ENCODE results near the gene XPO4.
"Not testable (repeated sequence)": the region's sequence is repeated elsewhere in the genome, so short reads cannot be mapped to it uniquely, and the experiment has no call there.

XPO4 gene

GRCh38 chr13:20902438-20903163 lies at the start of gene XPO4:
Gene XPO4 (minus strand): TSS chr13:20902746. CDS start chr13:20902738, 8 bp downstream.
- peak; percentile 39 for DNase-seq

GRCh38 chr13:20948001-20948400 lies 45.5 kb upstream of the XPO4 start:
- DNase-seq = not testable (repeated sequence)

DNA sequence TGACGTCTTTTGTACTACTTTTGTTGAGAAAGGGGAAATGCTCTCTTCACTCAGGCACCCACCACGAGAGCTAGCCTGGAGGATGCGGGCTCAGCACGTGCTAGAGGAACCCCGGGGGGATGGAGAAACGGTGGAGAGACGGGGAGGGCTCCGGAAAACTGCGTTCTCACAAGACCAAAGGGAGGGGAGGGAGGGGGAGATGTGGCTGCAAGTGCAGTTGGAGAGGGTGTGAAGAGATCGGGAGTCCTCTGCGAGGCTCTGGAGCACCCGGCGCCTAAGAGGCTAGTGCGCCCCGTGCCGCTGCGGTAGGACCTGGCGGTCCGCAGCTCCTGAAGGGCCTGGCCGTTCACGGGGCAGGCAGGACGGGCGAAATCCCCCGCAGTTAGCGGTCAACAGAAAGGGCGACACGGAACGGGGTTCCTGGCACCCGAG lies 43.4 kb upstream of the XPO4 start:
- DNase-seq = no peak

DNA sequence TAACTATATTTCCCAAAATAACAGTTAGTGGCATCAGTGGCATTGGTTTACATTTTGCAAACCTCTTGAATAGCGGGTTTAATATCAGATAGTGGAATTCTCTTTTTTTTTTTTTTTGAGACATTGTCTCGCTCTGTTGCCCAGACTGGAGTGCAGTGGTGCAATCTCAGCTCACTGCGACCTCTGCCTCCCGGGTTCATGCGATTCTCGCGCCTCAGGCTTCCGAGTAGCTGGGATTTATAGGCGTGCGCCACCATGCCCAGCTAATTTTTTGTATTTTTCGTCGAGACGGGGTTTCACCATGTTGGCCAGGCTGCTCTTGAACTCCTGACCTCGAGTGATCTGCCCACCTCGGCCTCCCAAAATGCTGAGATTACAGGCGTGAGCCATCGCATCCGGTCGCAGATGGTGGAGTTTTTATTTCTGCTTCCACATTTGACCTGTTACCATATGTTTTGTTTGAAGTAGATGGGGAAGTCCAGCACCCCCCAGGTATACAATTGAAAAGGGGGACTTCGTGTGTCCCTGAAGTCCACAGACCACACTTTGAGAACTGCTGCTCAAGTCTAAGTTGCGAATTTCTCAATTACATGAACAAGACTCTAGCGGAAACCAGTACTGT lies 40.5 kb upstream of the XPO4 start:
- no peak for DNase-seq

- not testable (repeated sequence) for DNase-seq
Measured at GRCh38 chr13:20940511-20940910, 38.0 kb upstream of the XPO4 start.

DNA sequence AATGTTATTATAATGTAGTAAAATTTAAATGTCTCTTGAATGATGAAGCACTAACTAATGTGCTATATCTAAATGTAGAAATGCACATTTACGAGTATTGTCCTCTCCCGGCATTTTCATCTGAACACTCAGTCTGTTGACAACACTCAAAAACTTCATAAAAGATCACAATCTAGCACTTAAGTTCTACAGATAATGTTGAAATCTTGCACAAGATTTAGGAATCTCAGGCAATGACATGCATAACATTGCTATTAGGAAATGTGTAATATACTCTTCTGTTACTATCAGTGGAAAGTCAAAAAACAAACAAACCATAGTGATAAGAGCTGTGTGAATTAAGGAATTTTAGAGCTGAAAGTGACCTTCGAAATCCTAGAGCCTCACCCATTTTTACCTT lies 37.5 kb upstream of the XPO4 start:
- no peak for DNase-seq

GRCh38 chr13:20939662-20940061 lies 37.1 kb upstream of the XPO4 start:
- DNase-seq = no peak

- no peak for DNase-seq
Measured at GRCh38 chr13:20938302-20938701, 35.8 kb upstream of the XPO4 start.

DNA sequence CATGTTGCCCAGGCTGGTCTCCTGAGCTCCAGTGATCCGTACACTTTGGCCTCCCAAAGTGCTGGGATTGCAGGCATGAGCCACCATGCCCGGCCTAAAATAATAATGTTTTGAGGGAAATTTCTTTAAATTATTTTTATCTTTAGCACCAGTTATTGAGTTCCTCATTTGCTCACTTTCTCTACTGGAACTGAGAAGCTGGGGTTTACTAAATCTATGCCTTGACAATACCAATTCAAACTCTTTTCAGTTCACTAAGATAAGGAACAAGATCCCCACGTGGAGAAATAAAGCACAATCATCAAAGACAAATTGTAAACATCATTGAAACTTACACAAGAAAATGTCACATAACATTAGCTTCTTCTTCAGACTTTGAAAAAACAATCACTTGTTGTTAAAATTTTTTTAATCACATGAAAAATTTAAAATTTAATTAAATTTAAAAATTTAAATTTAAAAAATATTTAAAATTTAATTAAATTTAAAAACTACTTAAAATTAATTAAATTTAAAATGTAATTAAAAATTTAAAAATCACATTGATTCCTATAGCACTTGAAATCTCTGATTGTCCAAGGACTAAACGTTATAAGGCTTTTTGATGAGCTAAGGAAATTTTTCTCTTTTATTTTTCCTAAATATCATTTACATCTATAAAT lies 25.2 kb upstream of the XPO4 start:
- DNase-seq = no peak

- not testable (repeated sequence) for DNase-seq
Measured at GRCh38 chr13:20925395-20925790, 22.8 kb upstream of the XPO4 start.

GRCh38 chr13:20924758-20925394 lies 22.3 kb upstream of the XPO4 start:
- peak; percentile 46 for DNase-seq

DNA sequence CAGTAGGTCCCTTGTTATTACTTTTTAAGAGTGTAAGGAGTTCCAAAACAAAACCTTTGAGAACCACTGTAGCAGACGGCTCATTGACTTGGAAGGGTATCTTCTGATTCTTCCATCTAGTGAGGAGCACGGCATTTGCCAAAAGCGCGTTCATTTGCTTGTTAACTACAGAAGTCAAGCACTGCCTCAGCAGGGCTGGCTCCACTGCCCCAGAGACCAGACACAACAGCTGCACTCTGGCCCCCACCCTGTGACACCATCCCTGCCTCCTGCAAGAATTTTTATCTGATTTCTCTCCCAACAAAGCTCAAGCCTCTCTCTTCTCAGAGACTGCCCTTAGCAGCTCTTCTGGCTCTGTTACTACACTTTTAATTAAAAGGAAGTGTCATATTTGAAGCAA lies 20.7 kb upstream of the XPO4 start:
- no peak for DNase-seq

- DNase-seq = no peak
Measured at GRCh38 chr13:20921572-20921971, 19.0 kb upstream of the XPO4 start.

DNA sequence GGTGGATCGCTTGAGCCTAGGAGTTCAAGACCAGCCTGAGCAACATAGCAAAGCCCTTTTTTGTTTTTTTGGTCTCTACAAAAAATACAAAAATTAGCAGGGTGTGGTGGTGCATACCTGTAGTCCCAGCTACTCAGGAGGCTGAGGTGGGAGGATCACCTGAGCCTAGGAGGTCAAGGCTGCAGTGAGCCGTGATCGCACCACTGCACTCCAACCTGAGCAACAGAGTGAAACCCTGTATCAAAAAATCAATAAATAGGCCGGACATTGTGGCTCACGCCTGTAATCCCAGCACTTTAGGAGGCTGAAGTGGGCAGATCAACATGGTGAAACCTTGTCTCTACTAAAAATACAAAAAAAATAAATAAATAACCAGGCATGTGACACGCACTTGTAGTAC lies 13.1 kb upstream of the XPO4 start:
- DNase-seq = not testable (repeated sequence)

GRCh38 chr13:20911037-20911436 lies 8.5 kb upstream of the XPO4 start:
- DNase-seq = no peak

DNA sequence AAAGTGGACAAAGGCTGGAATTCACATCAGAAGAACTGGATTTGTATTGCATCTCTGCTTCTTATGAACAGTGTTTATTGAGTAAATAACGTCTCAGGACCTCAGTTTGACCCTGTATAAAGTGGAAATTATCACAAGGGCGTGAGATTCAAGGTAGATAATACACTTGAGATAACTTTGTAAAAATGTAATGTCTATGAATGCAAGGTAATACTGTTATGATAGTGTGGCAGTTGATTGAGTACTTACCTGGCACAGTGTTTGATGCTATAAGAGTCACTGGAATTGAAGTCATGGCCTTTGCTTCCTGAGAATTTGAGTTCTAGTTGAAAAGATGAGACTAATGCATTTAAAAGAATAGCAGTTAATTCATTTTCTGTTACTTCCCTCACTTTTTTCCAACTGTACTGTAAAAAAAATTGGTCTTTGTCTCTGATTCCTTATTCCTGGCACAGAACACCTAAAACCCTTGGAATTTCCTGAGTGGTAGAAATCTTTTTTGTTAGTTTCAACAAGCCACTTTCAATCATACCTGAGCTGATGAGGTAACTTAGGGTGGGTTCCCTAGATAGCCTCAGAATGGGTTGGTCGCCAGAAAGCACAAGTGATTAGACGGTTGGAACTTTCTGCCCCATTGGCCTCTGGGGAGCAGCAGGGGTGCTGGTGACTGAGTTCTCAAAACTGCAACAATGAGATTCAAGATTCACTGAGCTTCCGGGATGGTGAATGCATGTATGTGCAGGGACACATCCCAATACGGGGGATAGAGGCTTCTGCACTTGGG lies 6.4 kb upstream of the XPO4 start:
- DNase-seq = no peak

GRCh38 chr13:20904908-20905307 lies 2.4 kb upstream of the XPO4 start:
- no peak for DNase-seq

- no peak for DNase-seq
Measured at GRCh38 chr13:20903164-20903475, 574 bp upstream of the XPO4 start.

- peak; percentile 2 for DNase-seq
Measured at GRCh38 chr13:20901668-20902437, 693 bp downstream of the XPO4 start.

DNA sequence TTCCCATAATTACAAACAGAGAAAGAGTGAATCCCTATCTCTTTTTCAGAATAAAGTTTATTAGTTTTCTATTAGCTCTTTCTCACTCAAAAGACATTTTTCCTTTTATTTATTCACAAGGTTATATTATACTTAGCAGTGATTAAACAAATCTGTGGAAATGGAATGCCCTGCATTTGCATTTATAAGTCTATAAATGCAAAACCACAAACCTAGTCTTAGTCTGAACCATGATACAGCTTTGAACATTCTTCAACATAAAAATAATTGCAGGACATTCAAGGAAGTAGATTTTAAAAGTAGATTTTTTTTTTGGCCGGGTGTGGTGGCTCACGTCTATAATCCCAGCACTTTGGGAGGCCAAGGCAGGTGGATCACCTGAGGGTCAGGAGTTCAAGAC lies 8.3 kb downstream of the XPO4 start:
- DNase-seq = no peak

DNA sequence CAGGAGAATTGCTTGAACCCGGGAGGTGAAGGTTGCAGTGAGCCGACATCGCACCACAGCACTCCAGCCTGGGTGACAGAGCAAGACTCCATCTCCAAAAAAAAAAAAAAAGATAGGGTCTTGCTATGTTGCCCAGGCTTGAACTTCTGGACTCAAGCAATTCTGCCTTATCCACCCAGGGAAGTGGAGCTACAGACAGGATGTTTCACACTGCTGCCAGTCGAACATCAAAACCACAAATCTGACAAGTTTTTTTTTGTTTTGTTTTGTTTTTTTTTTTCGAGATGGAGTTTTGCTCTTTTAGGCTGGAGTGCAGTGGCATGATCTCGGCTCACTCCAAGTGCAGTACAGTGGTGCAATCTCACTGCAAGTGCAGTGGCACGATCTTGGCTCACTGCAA lies 10.8 kb downstream of the XPO4 start:
- DNase-seq = no peak

GRCh38 chr13:20891034-20891433 lies 11.5 kb downstream of the XPO4 start:
- no peak for DNase-seq
